Retinal pigment epithelial cell (primary cell): Measurements from ENCODE around the gene OR2F1.

Experiments
- DNase-seq: peaks from one replicate; pipeline ENCODE4 v3.0.0-alpha.2; 2010; ENCODE audit warnings: low read depth
- H3K4me3 ChIP-seq: 2 replicates; pipeline ENCODE4 v1.5.1; 2011; ENCODE audit warnings: mild to moderate bottlenecking, low read length, control low read depth, moderate library complexity
- CTCF ChIP-seq: conservative IDR thresholded peaks from 2 replicates; pipeline ENCODE4 v1.5.1; 2011; ENCODE audit warnings: low read depth, low read length, control low read depth, inconsistent platforms

OR2F1 gene, protein sequence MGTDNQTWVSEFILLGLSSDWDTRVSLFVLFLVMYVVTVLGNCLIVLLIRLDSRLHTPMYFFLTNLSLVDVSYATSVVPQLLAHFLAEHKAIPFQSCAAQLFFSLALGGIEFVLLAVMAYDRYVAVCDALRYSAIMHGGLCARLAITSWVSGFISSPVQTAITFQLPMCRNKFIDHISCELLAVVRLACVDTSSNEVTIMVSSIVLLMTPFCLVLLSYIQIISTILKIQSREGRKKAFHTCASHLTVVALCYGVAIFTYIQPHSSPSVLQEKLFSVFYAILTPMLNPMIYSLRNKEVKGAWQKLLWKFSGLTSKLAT

GRCh38 chr7:143954544-143954943 lies at the start of gene OR2F1:
Gene OR2F1, plus strand, starts transcription at chr7:143954844. Its CDS starts 5,127 bp downstream, at chr7:143959971.
- DNase-seq: no peak
- H3K4me3 ChIP-seq: no peak within 1 kb of the TSS
- TF ChIP-seq CTCF: no peak

DNA sequence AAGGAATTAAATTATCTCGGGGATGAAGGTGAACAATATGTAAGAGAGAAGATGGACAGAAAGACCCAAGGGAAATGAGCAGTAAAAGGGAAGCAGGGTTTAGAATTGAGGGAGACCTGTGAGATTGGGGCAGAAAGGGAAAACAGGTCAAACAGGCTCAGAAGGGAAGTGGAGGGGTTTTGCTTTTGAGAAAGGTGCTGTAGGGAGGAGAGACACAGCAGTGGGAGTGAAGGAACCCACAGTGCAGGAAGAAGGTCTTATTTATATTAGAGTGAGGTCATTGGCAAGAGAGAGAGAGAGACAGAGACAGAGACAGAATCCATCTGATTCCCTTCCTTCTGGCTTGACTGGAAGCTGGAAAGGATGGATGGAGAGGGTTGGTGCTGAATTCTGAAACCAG lies 49.1 kb upstream of the OR2F1 start:
- DNase-seq: no peak
- TF ChIP-seq CTCF: no peak
- H3K4me3 ChIP-seq: no peak overlapping the region

GRCh38 chr7:143906151-143906550 lies 48.5 kb upstream of the OR2F1 start:
- TF ChIP-seq CTCF: no peak
- no peak for DNase-seq
- H3K4me3 ChIP-seq: no peak overlapping the region

- TF ChIP-seq CTCF: no peak
- no peak for DNase-seq
- H3K4me3 ChIP-seq: no peak overlapping the region
These were observed 47.7 kb upstream of the OR2F1 start for GRCh38 chr7:143906895-143907294.

DNA sequence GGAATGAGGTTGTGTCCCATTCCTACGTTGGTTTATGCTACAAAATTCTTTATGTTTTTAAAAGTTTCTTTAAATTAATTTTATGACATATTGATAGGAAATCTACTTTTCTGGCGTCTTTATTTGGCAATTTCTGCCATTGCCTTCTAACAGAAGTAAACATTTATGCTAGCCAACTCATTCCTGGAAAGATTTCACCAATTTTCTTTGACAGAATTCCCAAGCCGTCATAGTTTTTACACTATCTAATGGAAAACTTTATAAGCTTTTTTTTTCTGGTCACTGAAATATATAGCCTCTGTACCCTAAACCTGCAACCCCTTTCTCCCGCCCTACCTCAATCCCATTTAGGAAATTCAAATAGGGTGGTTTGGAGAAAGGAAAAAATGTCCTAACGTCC lies 46.5 kb upstream of the OR2F1 start:
- TF ChIP-seq CTCF: no peak
- H3K4me3 ChIP-seq: no peak overlapping the region

DNA sequence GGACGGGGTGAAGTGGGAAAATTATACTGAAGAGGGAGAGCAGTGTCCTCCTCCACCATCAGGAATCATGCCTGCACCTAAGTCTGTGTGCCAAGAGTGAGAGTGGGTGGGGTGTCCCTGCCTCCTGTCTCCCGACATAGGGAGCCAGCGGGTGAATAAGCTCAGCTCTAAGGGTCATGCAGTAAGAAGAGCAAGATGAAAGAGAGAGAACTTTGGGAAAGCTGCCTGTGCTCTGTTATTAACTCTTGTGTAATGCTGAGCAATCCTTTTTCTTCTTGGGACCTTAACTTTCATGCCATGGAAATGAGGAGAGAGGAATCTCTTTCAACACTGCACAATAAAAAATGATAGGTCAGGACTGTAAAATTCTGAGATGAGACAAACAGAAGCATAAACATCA lies 44.8 kb upstream of the OR2F1 start:
- no peak for TF ChIP-seq CTCF
- no peak overlapping the region for H3K4me3 ChIP-seq
- DNase-seq: no peak

More for the DNA sequence above, 46.5 kb upstream of the OR2F1 start:
- no peak for DNase-seq
